ENCODE results near the gene EOGT.

Gene EOGT

GRCh38 chr3:68963891-68964290 lies 49.6 kb downstream of the EOGT start:
- no peak for DNase-seq (ENCODE audit: low read depth in 1 of 2, low spot score in 1 of 2)

GRCh38 chr3:68963376-68963775 lies 50.1 kb downstream of the EOGT start:
- DNase-seq (ENCODE audit: low read depth in 1 of 2, low spot score in 1 of 2) = no peak

- DNase-seq (ENCODE audit: low read depth in 1 of 2, low spot score in 1 of 2) = no peak
These were observed 54.6 kb downstream of the EOGT start for GRCh38 chr3:68958932-68959331.

GRCh38 chr3:68957895-68958294 lies 55.6 kb downstream of the EOGT start:
- no peak for DNase-seq (ENCODE audit: low read depth in 1 of 2, low spot score in 1 of 2)

- DNase-seq (ENCODE audit: low read depth in 1 of 2, low spot score in 1 of 2) = no peak
These were observed 59.6 kb downstream of the EOGT start for GRCh38 chr3:68953816-68954444.

GRCh38 chr3:68945225-68945624 lies 68.3 kb downstream of the EOGT start:
- no peak for DNase-seq (ENCODE audit: low read depth in 1 of 2, low spot score in 1 of 2)

GRCh38 chr3:68943753-68944500 lies 69.6 kb downstream of the EOGT start:
- DNase-seq (ENCODE audit: low read depth in 1 of 2, low spot score in 1 of 2) = no peak

- DNase-seq (ENCODE audit: low read depth in 1 of 2, low spot score in 1 of 2) = no peak
These were observed 72.4 kb downstream of the EOGT start for GRCh38 chr3:68941055-68941454.

GRCh38 chr3:68936856-68937255 lies 76.6 kb downstream of the EOGT start:
- no peak for DNase-seq (ENCODE audit: low read depth in 1 of 2, low spot score in 1 of 2)

- no peak for DNase-seq (ENCODE audit: low read depth in 1 of 2, low spot score in 1 of 2)
These were observed 77.7 kb downstream of the EOGT start for GRCh38 chr3:68935778-68936177.

- DNase-seq (ENCODE audit: low read depth in 1 of 2, low spot score in 1 of 2) = no peak
These were observed 81.9 kb downstream of the EOGT start for GRCh38 chr3:68931406-68932149.

All from stimulated activated CD4-positive, alpha-beta T cell treated with anti-CD3 and anti-CD28 coated beads, Interleukin-15, amount 100 ng/mL, for 1 hour (primary cell).